ENCODE data around the gene BAZ2B. TPM values are rescaled to one million over a fixed set of nuclear protein-coding genes. Genes with fewer than 3 reads are reported as not detected.

The BAZ2B gene
- polyA plus RNA-seq, 3 donors from 2014 or later, result 4.6 to 32.2 (median 13.2) TPM

- H3K27me3 Mint-ChIP-seq (ENCODE audit: low read depth in 3 of 3), result peaks cover 0 to 3% (median 0%) of the 10 kb centered on the region in 3 donors
Measured at GRCh38 chr2:159270744-159271379, 345.5 kb downstream of the BAZ2B start.

More at GRCh38 chr2:159270744-159271379, 345.5 kb downstream of the BAZ2B start:
- Mint-ChIP-seq H3K4me3 (no peak overlapping the region), H3K4me1 (peaks cover 30 to 41% of the 10 kb centered on the region in 2 donors), H3K9me3 (no peaks in the 10 kb centered on the region), H3K36me3 (peaks cover 14 to 46% (median 34%) of the 10 kb centered on the region in 3 donors), H3K27ac (no peak overlapping the region)
- no peak for DNase-seq

Other genes starting within 250 kb of the BAZ2B start
- gene MARCHF7, start 96.0 kb upstream of the BAZ2B start, polyA plus RNA-seq, result 100 to 1,000 TPM; 142 to 155 (median 146) TPM
- gene CD302, start 181.7 kb upstream of the BAZ2B start, polyA plus RNA-seq, result 1 to 10 TPM in 2 of 3 donors, under 1 TPM in 1; 0.94 to 2.7 (median 2.4) TPM

Measured in immature natural killer cell (primary cell).